ENCODE results near the gene CTNNB1.

- TF ChIP-seq CTCF (conservative IDR thresholded peaks at IDR 0.05; ENCODE audit: low read depth, low read length), result no peak
- no peak for TF ChIP-seq EZH2phosphoT487 (IDR thresholded peaks at IDR 0.05; ENCODE audit: borderline replicate concordance, low read length)
Measured at GRCh38 chr3:41223078-41223477, 23.8 kb downstream of the CTNNB1 start.
